Hypothalamus (tissue), 51 donors: ENCODE results near the gene PFDN2.

Experiments
- DNase-seq, 51 donors: peaks; one replicate each; lab custom pipeline; 2025; lab: John Stamatoyannopoulos, UW

The PFDN2 gene, protein sequence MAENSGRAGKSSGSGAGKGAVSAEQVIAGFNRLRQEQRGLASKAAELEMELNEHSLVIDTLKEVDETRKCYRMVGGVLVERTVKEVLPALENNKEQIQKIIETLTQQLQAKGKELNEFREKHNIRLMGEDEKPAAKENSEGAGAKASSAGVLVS

DNA sequence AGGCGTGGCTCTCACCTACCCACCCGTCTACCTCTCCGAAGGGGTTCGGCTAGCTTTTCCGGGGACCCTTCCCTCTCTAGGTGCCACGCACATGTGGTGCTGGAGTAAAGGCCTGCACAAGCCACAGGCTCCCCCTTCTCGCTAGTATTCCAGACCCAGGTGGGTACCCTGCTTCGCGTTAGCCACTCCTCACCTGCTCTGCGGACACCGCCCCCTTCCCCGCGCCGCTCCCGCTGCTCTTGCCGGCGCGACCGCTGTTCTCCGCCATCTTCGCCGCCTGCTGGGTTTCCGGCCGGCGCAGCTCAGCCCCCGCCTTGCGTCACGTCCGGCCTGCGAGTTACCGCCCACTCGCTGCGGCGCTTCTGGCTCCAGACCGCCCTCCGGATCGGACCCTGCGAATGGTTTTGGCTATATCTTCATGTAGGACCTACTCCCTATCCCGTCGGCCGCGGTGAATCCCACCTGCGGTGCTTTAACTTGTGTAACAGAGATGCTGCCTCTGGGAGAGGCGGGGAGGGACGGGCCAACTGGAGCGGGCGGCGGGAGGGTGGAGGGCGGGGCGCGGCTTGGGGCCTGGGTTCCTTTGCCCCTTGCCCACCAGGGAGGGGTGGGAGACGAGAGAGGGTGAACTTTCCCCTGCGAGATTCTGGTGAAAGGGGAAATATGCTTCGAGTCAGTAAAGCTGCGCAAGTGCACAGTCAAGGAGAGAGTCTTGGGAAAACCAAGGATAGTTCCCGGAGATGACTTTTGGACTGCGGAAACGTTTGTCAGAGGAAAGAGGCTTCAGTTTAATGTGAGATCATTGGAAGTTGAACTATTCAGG lies at the start of gene PFDN2, which contains the start of gene NIT1:
Gene PFDN2 (minus strand): TSS at position 279 of the 823 bp plus-strand sequence. CDS start 11 bp downstream, at position 268.
Gene NIT1 (plus strand): TSS at position 347 of the 823 bp plus-strand sequence. CDS start 72 bp downstream, at position 419.
- peak; percentile 12 to 89 (median 77) for DNase-seq

DNA sequence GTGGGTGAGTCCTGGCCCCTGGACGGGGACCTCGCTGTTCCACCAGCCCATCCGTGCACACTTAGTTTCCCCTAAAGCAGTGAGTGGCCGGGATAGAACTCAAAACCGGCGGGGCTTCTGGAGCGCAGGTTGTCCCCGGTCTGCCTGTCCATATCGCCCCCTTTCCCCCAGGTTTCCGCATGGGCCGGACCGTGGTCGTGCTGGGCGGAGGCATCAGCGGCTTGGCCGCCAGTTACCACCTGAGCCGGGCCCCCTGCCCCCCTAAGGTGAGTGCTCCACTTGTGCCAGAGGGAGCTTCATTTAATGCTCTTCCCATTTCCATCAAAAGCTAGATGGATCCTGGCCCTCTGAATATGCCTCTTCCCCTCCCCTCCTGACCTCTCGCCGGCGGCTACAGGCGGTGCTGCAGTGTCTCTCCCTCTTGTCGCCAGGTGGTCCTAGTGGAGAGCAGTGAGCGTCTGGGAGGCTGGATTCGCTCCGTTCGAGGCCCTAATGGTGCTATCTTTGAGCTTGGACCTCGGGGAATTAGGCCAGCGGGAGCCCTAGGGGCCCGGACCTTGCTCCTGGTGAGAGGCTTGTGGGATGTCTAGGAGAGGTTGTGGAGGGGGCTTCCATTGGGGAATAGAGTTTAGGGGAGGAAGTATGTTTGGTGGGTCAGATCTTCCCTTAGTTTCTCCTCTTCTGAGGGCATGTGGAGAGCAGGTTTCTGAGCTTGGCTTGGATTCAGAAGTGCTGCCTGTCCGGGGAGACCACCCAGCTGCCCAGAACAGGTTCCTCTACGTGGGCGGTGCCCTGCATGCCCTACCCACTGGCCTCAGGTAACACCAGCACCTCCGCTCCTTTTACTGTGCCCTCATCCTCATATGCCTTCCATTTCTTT lies 49.1 kb upstream of the PFDN2 start:
- DNase-seq, result peak in 3 of 51 donors; percentile 24 to 54 (median 34)

DNA sequence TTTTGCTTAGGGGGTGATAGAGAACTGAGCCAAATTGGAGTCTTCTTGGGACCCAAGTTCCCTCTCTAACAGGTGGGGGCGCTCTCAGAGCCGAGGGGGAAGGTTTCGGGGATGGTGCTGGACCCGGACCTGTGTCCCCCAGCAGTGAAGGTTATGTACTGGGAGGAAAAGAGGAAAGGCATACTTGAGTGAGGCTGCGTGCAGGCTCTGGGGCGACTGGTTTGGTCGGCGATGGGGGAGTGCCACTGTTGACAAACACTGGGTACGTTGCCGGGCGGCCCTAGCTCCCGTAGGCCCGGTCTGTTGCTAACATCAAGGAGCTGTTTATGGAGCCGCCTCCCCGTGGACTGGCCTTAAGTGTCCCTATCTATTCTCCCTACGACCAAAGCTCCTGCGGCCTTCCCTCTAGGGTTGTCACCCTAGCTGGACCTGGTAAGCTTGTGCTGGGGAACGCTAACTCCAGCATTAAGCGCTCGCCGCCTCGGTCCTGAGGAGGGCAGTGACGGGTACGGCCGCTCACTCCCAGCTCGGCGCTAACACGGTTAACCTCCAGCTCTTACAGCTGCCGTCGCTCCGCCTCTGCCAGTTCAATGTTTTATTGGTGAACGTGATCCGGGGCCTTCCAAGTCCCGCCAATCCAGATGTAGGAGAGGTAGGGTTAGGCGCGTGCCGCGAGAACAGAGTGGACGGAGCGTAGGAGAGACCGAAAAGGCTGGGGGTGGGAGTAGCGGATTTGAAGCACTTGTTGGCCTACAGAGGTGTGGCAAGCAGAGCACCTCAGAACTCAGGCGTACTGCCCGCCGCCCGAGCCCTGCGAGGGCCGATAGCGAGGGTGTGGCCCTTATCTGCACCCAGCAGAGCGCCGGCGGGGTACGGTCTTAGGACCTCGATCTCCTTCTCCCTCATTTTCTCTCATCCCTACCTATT lies 48.2 kb upstream of the PFDN2 start, which contains the start of gene PPOX:
Gene PPOX (plus strand): TSS at position 685 of the 927 bp plus-strand sequence. CDS start 422 bp downstream, outside the sequence.
- peak; percentile 79 to 99 (median 95) for DNase-seq

DNA sequence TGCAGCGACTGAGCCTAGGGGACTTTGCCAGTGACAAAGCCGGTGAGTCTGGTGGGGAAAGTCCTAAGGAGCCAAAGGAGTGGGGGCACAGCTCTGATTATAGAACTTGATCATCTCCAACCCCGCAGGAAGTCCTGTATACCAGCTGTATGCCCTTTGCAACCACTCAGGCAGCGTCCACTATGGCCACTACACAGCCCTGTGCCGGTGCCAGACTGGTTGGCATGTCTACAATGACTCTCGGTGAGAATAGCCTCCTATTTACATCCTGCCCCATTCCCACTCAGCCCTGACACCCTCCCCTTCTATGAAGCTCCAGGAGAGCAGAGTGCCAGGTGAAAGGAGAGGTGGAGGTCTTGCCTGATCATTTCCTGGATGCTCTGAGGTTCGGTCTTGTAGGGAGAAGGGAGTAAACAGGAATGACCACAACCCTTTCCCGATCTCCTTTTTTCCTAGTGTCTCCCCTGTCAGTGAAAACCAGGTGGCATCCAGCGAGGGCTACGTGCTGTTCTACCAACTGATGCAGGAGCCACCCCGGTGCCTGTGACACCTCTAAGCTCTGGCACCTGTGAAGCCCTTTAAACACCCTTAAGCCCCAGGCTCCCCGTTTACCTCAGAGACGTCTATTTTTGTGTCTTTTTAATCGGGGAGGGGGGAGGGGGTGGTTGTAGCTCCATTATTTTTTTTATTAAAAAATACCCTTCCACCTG lies 47.2 kb upstream of the PFDN2 start:
- no peak for DNase-seq

DNA sequence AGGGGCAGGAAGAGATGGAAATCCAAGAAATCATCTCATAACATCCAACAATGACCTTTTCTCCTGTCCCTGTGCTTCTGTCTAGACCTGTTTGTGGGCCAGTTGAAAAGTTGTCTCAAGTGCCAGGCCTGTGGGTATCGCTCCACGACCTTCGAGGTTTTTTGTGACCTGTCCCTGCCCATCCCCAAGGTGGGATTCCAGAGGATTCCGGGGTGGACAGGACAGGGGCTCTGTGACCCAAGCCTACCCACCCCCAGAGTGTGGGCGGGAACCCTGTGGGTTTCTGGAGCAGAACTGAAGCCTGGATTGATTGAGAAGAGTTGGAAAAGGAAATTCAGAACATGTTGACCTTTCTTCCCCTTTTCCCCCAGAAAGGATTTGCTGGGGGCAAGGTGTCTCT lies 46.0 kb upstream of the PFDN2 start:
- no peak for DNase-seq

DNA sequence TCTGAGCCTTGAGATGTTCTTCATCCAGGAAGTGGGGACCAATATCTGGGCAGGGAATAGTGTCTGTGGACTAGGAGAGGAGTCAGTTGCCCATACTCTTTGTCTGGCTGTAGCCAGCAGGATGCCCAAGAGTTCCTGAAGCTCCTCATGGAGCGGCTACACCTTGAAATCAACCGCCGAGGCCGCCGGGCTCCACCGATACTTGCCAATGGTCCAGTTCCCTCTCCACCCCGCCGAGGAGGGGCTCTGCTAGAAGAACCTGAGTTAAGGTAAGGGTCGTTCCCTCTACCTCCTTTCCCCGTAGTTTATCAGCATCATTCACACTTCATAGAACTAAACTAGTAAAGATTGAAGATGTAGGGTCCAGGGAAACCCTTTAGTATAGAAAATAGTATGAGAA lies 45.0 kb upstream of the PFDN2 start:
- DNase-seq, result no peak

DNA sequence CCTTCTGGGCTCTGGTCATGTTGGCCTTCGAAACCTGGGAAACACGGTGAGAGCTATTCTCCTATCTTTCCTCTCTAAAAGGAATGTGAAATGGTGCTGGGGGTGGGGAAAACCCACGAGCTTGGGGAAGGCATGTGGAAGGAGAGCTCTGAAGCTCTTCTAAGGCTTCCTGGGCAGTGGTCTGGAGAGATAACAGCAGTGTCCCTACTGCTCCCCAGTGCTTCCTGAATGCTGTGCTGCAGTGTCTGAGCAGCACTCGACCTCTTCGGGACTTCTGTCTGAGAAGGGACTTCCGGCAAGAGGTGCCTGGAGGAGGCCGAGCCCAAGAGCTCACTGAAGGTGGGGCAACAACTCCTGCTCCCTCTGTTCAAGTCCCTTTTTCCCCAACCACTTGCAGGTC lies 44.2 kb upstream of the PFDN2 start:
- no peak for DNase-seq

DNA sequence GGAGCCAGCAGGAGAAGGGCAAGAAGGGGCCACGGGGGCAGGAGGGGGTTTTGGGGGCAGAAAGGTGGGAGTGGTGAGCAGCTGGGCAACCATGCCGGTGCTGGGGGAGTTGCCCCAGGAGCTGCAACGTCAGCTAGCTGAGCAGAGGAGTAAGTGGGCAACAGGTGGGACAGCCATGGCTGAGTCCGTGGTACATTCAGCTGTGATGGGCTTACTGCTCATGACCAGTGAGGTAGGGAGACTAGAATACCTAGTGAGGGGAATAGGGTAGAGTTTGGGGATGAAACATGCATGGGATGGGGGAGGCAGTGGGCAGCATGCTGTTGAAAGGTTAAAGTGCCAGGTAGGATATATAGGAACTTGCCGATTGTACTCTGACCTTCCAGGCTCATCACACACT lies 43.8 kb upstream of the PFDN2 start:
- no peak for DNase-seq

DNA sequence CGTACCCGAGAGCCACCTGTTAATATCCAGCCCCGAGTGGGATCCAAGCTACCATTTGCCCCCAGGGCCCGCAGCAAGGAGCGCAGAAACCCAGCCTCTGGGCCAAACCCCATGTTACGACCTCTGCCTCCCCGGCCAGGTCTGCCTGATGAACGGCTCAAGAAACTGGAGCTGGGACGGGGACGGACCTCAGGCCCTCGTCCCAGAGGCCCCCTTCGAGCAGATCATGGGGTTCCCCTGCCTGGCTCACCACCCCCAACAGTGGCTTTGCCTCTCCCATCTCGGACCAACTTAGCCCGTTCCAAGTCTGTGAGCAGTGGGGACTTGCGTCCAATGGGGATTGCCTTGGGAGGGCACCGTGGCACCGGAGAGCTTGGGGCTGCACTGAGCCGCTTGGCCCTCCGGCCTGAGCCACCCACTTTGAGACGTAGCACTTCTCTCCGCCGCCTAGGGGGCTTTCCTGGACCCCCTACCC lies 42.9 kb upstream of the PFDN2 start:
- no peak for DNase-seq

DNA sequence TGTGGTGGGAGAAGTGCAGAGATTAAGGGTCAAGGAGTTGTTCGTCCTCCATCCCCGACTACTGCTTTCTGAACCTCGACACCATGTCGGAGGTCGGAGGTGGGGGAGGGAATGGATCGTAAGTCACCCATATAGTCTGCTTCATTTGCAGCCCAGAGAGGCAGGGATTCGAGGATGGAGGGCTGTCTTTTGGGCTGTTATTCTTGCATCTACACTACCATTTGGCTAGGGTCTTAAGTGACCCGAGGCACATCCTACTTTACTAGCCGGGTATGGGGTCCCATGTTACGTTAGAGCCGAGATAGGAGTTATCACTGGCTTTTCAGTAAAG lies 42.0 kb upstream of the PFDN2 start:
- DNase-seq, result peak in 2 of 51 donors; percentile 48 to 63

DNA sequence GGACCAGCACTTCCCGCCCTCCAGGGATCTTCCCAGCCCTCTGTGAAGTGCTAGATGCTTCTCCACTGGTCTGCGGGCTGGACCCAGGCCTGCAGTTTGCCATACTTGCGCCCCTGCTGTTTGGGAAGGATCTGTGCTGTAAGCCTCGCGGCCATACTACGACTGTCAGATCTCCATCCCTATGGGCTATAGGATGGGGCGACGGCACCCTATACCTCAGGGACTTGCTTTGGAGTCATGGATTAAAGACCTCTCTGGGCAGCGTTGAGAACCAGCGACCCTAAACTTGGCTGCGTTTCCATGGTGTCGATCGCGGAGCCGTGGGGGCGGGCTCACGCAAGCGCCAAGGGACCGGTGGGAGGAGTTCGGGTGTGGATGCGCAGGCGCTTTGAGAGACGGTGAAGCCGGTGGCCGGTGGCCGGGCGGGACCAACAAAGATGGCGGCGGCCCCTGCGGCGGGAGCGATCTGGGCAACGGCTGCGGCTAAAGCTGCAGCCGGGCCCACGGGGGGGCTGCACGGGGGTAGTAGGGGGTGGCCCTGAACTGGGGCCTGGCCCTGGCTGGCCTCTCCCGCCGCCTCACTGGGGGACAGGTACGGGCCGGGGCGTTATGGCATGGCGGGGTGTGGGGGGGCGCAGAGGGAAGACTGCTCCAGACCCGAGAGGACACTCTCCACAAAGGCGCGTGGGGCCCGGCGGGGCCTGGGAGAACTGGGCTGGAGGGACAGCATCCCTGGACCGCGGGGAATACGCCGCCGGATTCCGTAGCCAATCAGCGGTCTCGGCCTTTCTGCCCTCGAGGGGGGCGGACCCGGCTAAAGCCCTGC lies 41.5 kb upstream of the PFDN2 start, which contains the start of gene USP21:
Gene USP21 (plus strand): TSS at position 414 of the 826 bp plus-strand sequence. CDS start 1,141 bp downstream, outside the sequence.
- DNase-seq, result peak; percentile 39 to 97 (median 90)

DNA sequence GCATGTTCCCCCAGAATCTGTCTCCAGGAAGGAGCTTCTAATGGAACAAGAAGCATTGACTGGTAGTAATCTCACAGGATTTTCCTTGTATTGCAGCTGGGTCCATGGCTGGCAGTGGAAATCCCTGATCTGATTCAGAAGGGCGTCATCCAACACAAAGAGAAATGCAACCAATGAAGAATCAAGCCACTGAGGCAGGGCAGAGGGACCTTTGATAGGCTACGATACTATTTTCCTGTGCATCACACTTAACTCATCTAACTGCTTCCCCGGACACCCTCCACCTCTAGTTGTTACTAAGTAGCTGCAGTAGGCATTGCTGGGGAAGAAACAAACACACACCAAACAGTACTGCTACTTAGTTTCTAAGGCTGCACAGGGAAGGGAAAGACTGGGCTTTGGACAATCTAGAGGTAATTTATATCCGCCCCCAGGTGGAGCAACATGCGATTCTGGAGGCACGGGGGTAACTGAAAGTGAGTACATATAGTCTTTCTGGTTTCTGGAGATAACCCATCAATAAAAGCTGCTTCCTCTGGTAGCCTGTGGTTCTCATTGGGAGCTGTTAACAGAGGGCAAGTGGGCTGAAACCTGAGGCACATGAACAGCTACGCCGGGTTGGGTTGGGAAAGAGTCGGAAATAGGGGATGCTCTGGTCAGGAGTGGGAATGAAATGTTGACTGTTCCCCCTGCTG lies 40.6 kb upstream of the PFDN2 start:
- DNase-seq, result no peak

DNA sequence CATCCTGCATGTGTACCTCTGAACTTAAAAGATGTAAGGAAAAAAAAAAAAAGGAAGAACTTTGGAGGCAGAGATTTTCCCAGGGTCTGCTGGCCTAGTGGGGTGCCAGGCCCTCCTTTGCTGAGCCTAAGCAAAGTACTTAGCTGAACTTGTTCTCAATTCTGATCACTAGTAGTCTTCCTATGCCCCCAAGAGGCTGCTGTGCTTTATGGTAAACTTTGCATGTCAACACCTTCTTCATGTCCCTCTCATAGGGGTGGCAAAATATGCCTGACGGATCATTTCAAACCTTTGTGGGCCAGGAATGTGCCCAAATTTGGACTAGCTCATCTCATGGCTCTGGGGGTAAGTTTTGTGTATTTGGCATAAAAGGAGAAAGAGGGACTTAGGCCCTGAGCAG lies 40.0 kb upstream of the PFDN2 start:
- DNase-seq, result no peak

DNA sequence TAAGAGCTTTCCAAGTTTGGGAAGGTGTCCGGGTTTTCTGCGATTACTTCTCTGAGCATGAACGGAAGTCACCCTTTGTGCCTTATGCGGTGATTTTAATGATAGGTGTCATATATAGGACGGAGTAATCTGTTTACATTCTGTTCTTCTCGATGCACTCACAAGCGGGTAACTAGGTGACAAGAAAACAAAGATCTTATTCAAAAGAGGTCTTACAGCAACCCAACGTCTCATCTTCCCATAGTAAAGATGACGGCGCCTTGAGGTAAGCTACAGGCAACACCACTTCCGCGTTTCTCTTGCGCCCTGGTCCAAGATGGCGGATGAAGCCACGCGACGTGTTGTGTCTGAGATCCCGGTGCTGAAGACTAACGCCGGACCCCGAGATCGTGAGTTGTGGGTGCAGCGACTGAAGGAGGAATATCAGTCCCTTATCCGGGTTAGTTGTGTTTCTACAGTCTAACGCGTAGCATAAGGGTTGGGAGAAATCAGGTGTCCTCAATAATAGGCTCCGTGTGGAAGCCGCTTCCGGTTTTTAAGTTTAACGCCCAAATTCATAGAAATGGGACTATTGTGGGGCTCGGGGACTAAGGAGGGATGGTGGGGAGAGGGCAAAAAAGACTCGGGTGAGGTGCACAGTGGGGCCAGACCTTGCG lies 36.0 kb upstream of the PFDN2 start, which contains the start of gene UFC1:
Gene UFC1 (plus strand): TSS at position 297 of the 656 bp plus-strand sequence. CDS start 20 bp downstream, at position 317.
- DNase-seq, result peak in 50 of 51 donors; percentile 15 to 91 (median 66)

DNA sequence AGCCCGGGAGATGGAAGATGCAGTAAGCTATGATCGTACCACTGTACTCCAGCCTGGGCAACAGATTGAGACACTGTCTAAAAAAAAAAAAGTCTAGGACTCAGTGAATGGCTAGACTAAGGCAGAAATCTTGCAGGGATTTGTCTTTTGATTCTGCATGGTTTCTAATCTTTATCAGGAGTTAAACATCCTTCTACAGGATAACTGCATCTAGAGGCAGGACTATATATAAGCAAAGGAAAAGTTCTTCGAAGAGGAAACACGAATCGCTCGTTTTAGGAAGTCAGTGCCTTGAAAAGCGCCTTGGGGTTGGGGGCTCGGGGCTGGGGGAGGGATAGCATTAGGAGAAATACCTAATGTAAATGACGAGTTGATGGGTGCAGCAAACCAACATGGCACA lies 35.3 kb upstream of the PFDN2 start:
- no peak for DNase-seq

DNA sequence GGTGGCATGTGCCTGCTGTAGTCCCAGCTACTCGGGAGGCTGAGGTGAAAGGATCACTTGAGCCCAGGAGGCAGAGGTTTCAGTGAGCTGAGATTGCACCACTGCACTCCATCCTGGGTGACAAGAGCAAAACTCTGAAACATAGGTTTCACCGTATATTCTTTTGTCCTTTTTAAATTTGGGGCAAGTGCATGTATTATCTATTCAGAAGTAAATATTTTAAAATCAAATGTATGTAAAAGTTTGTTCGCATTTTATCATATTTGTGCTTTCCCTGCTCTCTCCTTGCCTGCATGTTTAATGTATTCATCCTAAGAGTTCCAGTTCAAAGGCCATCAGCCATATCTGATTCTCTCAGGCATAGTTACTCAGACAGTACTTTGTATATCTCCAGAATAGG lies 28.0 kb upstream of the PFDN2 start:
- no peak for DNase-seq
